ENCODE data around the gene GPANK1. TPM values are rescaled to one million over a fixed set of nuclear protein-coding genes. Genes with fewer than 3 reads are reported as not detected.

The GPANK1 gene
- total and polyA plus RNA-seq, 2 of the 4 experiments (the other 2 are of a cell fraction), result 6.1 to 13.8 TPM

DNA sequence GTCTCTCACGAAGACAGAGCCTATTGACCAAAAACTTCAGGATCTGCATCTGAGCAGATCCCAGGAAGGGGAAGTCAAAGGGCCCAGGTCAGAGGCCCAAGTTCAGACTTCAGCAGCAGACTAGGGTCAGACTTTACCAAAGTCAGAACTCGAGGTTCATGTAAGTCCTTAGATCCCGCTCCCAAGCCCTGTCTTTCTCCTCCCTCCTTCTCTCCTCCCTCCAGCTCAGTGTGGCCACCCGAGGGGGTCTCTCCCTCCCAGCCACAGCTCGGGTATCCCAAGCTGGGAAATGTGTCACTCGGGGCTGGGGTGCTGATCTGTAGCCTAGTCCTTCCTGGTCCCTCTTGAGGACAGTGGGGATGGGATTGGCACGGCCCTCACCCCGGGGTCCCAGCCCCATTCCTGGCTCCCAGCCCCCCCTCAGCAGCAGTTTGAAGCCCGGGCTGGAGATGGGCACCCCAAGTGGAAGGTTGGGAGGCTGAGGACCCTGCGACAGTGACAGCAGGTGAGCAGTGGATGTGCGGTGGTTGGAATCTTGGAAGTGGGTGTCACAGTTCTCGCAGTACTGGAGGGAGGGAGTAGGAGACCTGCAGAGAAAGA lies 2.6 kb downstream of the GPANK1 start:
- POLR2A ChIA-PET (ENCODE audit: unreplicated experiment), result no interaction called here
- no peak overlapping the region for H3K23ac ChIP-seq (ENCODE audit: low read depth, low read length)
- peaks cover 21% of the 10 kb centered on the region for H3K4me1 ChIP-seq (ENCODE audit: control insufficient read depth, insufficient read depth, low read length)
- H3K36me3 ChIP-seq (ENCODE audit: control insufficient read depth, insufficient read depth, low read length), result peaks cover 13% of the 10 kb centered on the region
- no peak overlapping the region for H3K4ac ChIP-seq (ENCODE audit: low read depth, low read length)
- WGBS, 2 experiments (ENCODE audit: extremely low coverage in 2 of 2, insufficient read length in 1 of 2), result 100% methylated on average over 3 of the region's 12 CpGs; no CpG with 5 or more reads in 1 of the 2 experiments
- peaks cover 16% of the 10 kb centered on the region for H4K20me1 ChIP-seq (ENCODE audit: insufficient read depth, low read length)
- H2BK15ac ChIP-seq (ENCODE audit: low read depth, low read length), result no peak overlapping the region
- H4K5ac ChIP-seq (ENCODE audit: low read depth, low read length), result no peak overlapping the region
- no peak for ATAC-seq (ENCODE audit: low read depth)
- DNase-seq, result no peak
- intact Hi-C loops (cut with micrococcal nuclease) (loop anchor here (5.0 kb wide), 1 partner anchor 170 kb away; no protein-coding TSS in a partner anchor), dilution Hi-C loops (cut with HindIII; ENCODE audit: low sequenced_read_pairs, unreplicated experiment) (no loop called here), in situ Hi-C loops (cut with MboI; ENCODE audit: low sequenced_read_pairs) (no loop called here)
- BruUV-seq (replicated peaks), result no TSS peak
- H3K9me1 ChIP-seq (ENCODE audit: insufficient read depth, low read length), result peaks cover 15% of the 10 kb centered on the region; the same call in 1 of the 2 replicates
- no peak overlapping the region for H3K14ac ChIP-seq (replicated peaks; ENCODE audit: low read depth, low read length)
- H3K4me3 ChIP-seq (ENCODE audit: insufficient read depth, low read depth, low read length), result no peak overlapping the region
- H2AK9ac ChIP-seq (replicated peaks; ENCODE audit: low read depth, low read length, poor library complexity), result peak overlapping the region; percentile 31
- H2AFZ ChIP-seq (replicated peaks; ENCODE audit: low read length, poor library complexity), result no peak overlapping the region
- H4K91ac ChIP-seq (ENCODE audit: insufficient read depth, low read depth, low read length), result no peak overlapping the region
- no peak overlapping the region for H2BK120ac ChIP-seq (ENCODE audit: low read depth, low read length)
- H3K9ac ChIP-seq (ENCODE audit: low read depth, low read length), result no peak overlapping the region
- TF ChIP-seq CHD1 (IDR thresholded peaks at IDR 0.05; ENCODE audit: low read depth, low read length), result no peak
- TF ChIP-seq RFX5 (IDR thresholded peaks at IDR 0.05; ENCODE audit: low read depth, low read length), result no peak
- TF ChIP-seq BHLHE40 (IDR thresholded peaks at IDR 0.05; ENCODE audit: low read depth, low read length), result no peak
- TF ChIP-seq FOS (IDR thresholded peaks at IDR 0.05; ENCODE audit: low read depth, low read length), result no peak
- TF ChIP-seq, protein P1, sequence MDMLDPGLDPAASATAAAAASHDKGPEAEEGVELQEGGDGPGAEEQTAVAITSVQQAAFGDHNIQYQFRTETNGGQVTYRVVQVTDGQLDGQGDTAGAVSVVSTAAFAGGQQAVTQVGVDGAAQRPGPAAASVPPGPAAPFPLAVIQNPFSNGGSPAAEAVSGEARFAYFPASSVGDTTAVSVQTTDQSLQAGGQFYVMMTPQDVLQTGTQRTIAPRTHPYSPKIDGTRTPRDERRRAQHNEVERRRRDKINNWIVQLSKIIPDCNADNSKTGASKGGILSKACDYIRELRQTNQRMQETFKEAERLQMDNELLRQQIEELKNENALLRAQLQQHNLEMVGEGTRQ (IDR thresholded peaks at IDR 0.05; ENCODE audit: low read depth, low read length), result no peak
- no peak for TF ChIP-seq SMC3 (IDR thresholded peaks at IDR 0.05; ENCODE audit: low read depth, low read length)
- TF ChIP-seq MXI1 (IDR thresholded peaks at IDR 0.05; ENCODE audit: borderline replicate concordance, low read depth, low read length), result no peak
- TF ChIP-seq, protein P2, sequence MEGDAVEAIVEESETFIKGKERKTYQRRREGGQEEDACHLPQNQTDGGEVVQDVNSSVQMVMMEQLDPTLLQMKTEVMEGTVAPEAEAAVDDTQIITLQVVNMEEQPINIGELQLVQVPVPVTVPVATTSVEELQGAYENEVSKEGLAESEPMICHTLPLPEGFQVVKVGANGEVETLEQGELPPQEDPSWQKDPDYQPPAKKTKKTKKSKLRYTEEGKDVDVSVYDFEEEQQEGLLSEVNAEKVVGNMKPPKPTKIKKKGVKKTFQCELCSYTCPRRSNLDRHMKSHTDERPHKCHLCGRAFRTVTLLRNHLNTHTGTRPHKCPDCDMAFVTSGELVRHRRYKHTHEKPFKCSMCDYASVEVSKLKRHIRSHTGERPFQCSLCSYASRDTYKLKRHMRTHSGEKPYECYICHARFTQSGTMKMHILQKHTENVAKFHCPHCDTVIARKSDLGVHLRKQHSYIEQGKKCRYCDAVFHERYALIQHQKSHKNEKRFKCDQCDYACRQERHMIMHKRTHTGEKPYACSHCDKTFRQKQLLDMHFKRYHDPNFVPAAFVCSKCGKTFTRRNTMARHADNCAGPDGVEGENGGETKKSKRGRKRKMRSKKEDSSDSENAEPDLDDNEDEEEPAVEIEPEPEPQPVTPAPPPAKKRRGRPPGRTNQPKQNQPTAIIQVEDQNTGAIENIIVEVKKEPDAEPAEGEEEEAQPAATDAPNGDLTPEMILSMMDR (conservative IDR thresholded peaks at IDR 0.05; ENCODE audit: low read depth, low read length), result no peak
- no peak for TF ChIP-seq NFE2L2 (IDR thresholded peaks at IDR 0.05; ENCODE audit: low read depth, low read length)
- TF ChIP-seq, protein P3, sequence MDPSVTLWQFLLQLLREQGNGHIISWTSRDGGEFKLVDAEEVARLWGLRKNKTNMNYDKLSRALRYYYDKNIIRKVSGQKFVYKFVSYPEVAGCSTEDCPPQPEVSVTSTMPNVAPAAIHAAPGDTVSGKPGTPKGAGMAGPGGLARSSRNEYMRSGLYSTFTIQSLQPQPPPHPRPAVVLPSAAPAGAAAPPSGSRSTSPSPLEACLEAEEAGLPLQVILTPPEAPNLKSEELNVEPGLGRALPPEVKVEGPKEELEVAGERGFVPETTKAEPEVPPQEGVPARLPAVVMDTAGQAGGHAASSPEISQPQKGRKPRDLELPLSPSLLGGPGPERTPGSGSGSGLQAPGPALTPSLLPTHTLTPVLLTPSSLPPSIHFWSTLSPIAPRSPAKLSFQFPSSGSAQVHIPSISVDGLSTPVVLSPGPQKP (IDR thresholded peaks at IDR 0.05; ENCODE audit: borderline replicate concordance, low read depth, low read length), result no peak
- TF ChIP-seq POLR2A (IDR thresholded peaks at IDR 0.05; ENCODE audit: low read depth, low read length), result no peak
- no peak for TF ChIP-seq MAFK (IDR thresholded peaks at IDR 0.05; ENCODE audit: low read depth, low read length)
- TF ChIP-seq CEBPB (IDR thresholded peaks at IDR 0.05; ENCODE audit: low read depth, low read length), result no peak
- TF ChIP-seq MAZ (IDR thresholded peaks at IDR 0.05; ENCODE audit: borderline replicate concordance, low read depth, low read length), result no peak
- TF ChIP-seq RCOR1 (IDR thresholded peaks at IDR 0.05; ENCODE audit: insufficient replicate concordance, low read length), result no peak
- no peaks in the 10 kb centered on the region for H3K27me3 ChIP-seq (ENCODE audit: control insufficient read depth, insufficient read depth, low read length)
- H3K9me3 ChIP-seq (ENCODE audit: control insufficient read depth, insufficient read depth, low read length), result no peaks in the 10 kb centered on the region
- H3K4me2 ChIP-seq (ENCODE audit: low read depth, low read length), result no peak overlapping the region
- no peak overlapping the region for H3K27ac ChIP-seq (ENCODE audit: insufficient read depth, low read length)
- H3K18ac ChIP-seq (ENCODE audit: low read depth, low read length), result no peak overlapping the region
- no peak overlapping the region for H2BK20ac ChIP-seq (ENCODE audit: low read depth, low read length)
- CTCF ChIA-PET, result interaction anchor here (1.2 kb wide), 1 partner anchor 10 kb away, joined by 3 read pairs; no protein-coding TSS in a partner anchor
- no peak overlapping the region for H4K8ac ChIP-seq (ENCODE audit: low read depth in 2 of 2, low read length in 2 of 2)
- no peak overlapping the region for H3K56ac ChIP-seq (ENCODE audit: extremely low read depth, insufficient read depth, low read length)
- peak overlapping the region; percentile 24; the same call in 1 of the 2 replicates for H2AK5ac ChIP-seq (ENCODE audit: low read depth, low read length)
- H2BK5ac ChIP-seq (ENCODE audit: low read depth, low read length, poor library complexity, severe bottlenecking), result no peak overlapping the region
- H3K79me1 ChIP-seq (ENCODE audit: low read depth in 1 of 2, low read length in 2 of 2), result peaks cover 22 to 83% of the 10 kb centered on the region in 2 experiments

Measured in IMR-90 (cell line).